HG02938 (cell line): Measurements from ENCODE around the gene FKBP10.
A peak's percentile ranks its signal among the peaks of the same experiment; 100 is the strongest.

Experiments
- ATAC-seq: cut with Tn5 transposase; IDR thresholded peaks from one replicate; pipeline ENCODE4 v1.9.1; 2021; ENCODE audit warnings: mild to moderate bottlenecking, moderate library complexity; ENCODE audit not compliant: unreplicated experiment

The FKBP10 gene

GRCh38 chr17:41781404-41782110 lies 31.2 kb upstream of the FKBP10 start:
- ATAC-seq, result no peak

GRCh38 chr17:41782142-41782541 lies 30.7 kb upstream of the FKBP10 start:
- ATAC-seq, result no peak

DNA sequence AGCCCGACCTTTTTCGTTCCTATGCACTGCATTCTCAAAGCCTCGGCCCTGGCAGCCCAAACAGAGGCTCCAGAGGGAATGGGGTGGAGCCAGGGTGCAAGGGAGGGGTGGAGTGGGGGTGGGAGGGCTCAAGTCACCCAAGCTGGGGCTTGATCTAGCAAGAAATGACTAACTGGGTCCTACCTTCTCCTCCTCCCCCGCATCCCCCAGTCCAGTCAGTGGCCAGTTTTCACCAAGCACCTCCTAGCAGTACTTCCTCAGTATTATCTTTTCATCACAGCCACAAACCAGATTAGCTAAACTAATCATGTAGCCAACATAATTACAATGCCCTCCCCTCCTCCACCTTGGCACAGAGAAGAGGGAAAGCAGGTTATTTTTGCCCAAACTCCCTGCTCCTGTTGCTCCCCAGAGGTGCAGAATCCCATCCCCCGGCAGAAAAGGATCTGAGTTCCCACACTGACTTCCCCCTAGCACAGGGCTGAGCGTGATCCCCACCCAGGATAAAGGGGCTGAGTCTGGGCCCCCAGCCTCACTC lies 28.5 kb upstream of the FKBP10 start:
- no peak for ATAC-seq

DNA sequence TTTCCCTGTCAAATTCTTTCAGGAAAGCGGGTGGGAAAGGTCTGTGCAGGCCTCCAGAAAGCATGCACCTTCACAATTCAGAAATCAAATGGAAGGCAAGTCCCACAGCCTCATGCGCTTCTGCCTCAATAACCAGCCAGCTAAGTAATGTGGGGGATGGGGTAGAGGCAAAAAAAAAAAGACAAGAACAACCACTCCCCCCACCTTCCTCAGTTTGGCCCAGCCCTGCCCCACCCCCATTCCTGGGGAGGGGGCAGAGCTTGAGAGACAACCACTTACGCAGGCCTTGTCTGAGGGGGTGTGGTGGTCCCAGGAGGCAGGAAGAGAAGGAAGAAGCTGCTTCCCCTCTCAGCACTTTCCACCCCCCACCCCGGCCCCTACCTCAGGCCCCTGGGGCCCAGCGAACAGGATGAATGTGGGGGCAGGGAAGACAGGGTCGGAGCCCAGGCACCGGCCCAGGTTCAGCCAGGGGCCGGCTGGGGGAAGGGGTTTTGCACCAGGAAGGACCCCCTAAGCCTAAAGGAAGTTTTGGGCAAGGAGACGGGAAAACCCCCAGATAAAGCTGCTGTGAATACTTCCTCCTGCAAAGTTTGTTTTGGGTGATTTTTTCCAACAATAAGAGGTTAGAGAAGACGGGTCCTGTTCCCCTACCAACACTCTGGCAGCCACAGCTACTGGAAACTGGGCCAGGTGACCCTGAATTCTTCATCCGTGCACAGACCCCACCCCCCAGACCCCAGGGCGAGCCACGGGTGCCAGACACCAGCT lies 27.5 kb upstream of the FKBP10 start:
- ATAC-seq, result no peak

DNA sequence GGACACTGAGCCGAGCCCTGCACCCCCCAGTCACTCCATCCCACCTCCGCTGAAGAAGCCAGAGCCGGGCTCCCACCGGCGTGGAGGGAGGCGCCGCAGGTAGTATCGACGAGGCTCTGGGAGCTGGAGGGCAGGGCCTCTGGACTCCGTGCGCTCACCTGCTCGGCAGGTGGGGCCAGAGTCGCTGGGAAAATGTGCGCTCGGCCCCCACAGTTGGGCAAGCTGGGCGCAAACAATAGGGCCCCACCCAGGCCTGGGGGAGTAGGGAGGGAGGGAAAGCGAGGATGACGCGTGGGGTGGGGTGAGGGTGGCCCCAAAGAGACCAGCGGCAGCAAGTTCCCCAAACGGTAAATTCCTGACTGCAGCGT lies 27.0 kb upstream of the FKBP10 start:
- ATAC-seq, result no peak

- ATAC-seq, result peak; percentile 71
These were observed 26.4 kb upstream of the FKBP10 start, which contains the start of gene JUP for GRCh38 chr17:41786227-41787020. TSS of gene JUP (minus strand) at chr17:41786711. CDS start at chr17:41771854, 14,857 bp downstream.

DNA sequence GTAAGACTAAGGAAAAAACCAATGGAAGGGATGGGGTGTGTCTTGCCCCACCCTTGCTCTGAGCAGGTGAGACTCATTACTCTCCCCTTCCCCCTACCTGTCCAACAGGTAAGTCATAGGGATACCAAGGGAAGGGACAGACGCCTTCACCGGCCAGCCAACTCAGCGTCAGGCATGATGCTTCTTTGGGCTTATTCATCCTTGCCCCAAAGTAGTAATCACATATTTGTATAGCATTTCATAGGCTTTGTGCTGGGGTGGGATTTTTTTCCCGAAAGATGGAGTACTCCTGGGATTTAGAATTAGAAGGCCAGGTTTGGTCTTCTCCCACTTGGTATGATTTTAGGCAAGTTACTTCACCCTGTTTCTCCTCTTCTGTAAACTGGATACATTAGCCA lies 25.8 kb upstream of the FKBP10 start:
- no peak for ATAC-seq

DNA sequence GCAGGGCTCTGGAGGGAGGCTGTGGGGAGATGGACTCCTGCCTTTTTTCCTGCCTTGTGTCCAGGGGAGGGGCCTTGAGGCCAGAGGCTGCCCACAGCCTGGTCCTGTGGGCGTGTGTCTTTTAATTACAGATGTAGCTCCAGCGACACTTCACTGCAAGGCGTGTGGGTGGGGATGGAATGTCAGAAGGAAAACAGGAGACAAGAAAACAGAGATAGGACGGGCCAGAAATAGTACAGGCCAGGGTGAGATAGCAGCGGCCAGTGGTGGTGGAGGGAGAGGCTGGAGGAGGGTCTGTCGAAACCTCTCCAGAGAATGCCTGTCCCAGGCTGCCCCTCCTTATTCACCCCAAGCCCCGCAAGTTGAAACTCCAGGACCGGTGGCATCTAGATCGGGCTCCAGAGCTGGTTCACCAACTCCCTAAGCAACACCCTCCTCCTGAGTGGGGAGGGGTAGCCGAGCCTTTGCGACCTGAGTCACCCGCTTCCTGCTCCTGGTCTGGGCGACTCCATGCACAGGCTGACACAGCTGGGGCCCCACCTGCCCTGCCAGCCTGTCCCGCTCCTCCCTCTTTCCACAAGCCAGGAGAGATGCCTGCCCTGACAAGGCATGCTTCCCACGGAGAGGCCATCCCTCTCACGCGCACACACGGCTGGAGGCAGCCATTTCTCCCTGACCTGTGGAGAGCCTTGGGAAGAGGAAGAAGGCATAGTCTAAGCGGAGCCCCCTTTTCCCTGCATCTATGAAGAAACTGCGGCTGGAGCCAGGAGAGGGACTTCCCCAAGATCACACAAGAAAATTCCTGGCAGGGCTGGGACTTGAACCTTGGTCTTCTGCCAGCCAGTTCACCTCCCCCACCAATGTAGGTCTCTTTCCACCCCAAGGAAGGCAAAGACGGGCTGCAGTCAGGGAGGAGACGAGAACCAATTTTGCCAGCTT lies 19.7 kb upstream of the FKBP10 start:
- ATAC-seq, result no peak

DNA sequence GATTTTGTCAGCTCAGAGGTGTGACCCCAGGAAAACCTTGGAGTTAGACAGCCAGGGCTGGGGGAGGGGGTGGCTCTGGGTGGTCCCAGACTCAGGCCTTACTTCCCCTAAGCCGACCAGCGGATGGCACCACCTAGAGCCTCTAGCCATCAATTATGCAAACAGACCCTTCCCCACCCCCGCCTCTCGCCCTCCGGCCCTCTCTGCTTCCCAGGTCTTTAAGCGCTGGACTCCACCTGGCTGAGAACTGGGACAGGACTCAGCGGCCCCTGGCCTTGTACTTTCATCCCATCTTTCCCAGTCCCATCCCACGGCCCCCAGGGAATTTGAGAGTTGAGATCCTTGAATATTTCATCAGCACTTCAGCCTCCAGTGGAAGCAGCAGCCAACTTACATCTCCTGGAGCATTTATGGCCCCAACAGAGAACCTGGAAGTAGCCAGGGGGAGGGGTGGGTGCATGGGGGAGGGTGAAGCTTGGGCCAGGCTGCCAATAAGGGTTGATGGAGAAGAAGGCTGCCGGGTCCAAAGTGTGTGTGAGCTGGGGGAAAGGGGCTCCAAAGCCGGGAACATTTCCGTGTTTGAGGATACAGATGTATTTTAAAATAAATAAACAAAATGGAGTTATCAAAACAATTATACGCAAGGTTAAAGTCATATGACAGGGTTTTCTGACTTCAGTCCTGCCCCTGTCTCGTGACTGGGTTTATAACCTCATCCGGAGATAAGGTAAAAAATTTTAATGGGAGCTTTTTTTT lies 18.8 kb upstream of the FKBP10 start:
- no peak for ATAC-seq

GRCh38 chr17:41794540-41794975 lies 18.2 kb upstream of the FKBP10 start:
- no peak for ATAC-seq

DNA sequence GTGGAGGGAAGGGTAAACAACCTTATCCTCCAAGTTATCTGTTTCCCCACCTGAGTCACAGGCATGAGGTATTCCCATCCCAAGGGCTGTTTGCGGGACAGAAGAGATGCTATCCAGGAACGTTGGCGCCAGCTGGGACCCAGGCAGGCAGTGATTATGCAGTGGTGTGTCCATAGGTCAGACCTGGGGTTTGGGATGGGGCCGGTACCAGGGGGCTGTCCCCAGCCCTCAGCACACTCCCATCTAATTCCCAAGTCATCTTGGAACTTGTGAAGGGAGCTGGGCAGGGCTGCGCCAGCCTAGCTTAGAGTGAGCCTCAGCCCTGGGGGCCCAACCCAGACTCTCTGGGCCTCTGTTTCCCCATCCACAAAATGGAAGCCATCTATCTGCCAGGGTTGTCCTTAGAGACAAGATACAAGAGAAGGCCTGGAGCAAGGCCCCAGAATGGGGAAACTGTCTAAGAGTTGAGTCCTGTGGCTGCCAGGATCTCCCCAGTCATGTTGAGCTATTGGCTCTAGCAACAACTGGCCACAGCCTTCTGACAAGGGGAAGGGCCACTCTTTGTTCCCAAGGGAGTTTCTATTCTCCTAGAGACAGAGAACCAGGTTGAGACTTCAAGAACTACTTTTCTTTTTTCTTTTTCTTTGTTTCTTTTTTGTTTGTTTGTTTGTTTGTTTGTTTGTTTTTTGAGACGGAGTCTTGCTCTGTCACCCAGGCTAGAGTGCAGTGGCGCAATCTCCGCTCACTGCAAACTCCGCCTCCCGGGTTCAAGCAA lies 16.5 kb upstream of the FKBP10 start:
- ATAC-seq, result no peak

DNA sequence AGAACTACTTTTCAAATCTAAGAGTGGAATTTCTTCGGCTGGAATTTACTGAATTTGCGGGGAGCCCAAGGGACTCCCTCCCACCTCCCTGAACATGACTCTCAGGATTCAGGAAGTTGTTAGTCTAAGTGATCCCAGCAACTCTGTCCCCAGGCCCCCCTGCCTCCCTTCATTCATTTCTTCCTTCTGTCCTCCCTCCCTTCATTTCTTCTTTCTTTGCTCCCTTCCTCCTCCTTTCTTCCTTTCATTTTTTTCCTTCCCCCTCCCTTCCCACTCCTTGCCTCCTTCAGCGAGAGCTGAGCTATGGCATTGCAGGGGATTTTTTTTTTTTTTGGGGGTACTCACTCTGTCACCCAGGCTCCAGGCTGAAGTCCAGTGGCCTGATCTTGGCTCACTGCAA lies 15.4 kb upstream of the FKBP10 start:
- no peak for ATAC-seq

- no peak for ATAC-seq
These were observed 13.4 kb upstream of the FKBP10 start for GRCh38 chr17:41799366-41799765.

DNA sequence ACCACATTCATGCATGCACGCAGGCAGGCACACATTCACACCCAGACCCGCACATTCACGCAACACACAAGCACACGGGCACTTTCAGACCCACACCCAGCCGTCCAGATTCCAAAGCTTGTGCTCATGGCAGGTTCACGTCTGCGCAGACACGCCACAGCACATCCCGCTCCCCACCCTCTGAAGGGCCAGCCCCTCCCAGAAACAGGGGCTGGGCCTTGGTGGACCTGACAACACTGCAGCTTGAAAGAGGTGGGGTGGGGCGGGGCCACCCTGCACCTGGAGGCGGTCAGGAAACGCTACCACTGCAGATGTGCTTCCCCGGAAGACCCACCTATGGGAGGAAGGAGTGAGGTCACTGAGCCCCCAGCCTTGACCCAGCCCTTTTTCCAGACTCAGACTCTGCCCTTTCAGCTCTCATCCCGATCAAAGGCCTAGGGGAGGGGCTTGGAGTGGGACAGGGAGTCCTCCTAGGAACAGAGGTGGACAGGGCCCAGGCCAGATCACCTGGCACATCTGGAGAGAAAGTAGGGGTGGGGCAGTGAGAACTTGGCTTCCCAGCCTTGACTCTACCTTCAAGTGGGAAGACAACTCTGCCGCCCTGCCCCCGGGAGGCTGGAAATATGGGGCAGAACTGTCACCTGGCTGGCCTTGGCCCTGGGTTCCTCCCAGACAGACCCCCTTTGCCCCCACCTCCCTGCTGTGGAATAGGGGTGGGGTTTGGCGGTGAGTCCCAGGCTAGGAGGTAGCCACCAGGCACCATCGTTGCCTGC lies 12.0 kb upstream of the FKBP10 start:
- no peak for ATAC-seq

DNA sequence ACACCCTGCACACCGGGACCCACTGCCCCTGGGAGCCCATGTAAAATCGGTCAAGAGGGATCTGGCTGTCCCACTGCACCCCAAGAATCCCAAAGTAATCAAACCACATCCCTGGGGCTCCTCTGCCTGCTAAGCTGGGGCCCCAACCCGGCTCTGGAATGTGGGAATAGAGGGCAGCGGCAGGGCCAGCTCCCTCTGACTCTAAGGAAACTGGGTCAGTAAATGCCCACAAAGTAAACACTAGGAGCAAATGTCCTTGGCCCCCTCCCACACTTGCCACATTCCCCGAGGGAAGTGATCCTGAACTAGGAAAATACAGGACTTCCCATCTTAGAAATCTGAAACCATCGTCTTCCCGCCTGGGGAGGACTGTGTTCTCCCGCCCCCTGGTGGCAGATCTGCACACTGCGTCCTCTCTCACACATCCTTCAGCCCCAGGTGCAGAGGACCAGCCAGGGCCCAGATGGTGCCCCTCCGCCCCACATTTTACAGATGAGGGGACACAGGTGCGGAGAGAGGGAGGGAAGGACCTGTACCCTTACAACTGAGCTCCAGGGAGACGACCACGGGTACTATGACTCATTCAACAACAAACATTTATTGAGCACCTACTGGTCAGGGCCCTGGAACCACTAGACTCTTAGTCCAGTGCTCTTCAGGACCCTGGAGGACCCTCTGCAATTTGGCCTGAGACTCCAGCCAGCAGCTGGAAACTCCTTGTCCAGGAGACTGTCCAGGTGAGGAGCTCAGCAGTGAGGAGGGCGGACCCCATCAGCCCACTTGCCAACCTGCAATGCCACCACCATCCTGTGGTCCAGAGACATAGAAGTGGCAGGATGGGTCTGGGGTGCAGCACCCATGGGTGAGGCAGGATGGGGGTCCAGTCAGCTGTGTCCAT lies 11.2 kb upstream of the FKBP10 start:
- ATAC-seq, result no peak

- ATAC-seq, result no peak
These were observed 9.5 kb upstream of the FKBP10 start for GRCh38 chr17:41803049-41804020.
